ENCODE results near the gene FOLH1.
"Not testable (repeated sequence)": the region's sequence is repeated elsewhere in the genome, so short reads cannot be mapped to it uniquely, and the experiment has no call there.

- not testable (repeated sequence) for TF ChIP-seq EZH2phosphoT487 (IDR thresholded peaks at IDR 0.05; ENCODE audit: borderline replicate concordance)
- TF ChIP-seq, protein P1, sequence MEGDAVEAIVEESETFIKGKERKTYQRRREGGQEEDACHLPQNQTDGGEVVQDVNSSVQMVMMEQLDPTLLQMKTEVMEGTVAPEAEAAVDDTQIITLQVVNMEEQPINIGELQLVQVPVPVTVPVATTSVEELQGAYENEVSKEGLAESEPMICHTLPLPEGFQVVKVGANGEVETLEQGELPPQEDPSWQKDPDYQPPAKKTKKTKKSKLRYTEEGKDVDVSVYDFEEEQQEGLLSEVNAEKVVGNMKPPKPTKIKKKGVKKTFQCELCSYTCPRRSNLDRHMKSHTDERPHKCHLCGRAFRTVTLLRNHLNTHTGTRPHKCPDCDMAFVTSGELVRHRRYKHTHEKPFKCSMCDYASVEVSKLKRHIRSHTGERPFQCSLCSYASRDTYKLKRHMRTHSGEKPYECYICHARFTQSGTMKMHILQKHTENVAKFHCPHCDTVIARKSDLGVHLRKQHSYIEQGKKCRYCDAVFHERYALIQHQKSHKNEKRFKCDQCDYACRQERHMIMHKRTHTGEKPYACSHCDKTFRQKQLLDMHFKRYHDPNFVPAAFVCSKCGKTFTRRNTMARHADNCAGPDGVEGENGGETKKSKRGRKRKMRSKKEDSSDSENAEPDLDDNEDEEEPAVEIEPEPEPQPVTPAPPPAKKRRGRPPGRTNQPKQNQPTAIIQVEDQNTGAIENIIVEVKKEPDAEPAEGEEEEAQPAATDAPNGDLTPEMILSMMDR (conservative IDR thresholded peaks at IDR 0.05; ENCODE audit: low read length) = not testable (repeated sequence)
Observed at GRCh38 chr11:49185597-49185996, 22.8 kb downstream of the FOLH1 start.
